Esophagus (tissue), 2 donors: ENCODE data around the gene EEF2. TPM values are rescaled to one million over a fixed set of nuclear protein-coding genes. Genes with fewer than 3 reads are reported as not detected.
"Not testable (repeated sequence)": the region's sequence is repeated elsewhere in the genome, so short reads cannot be mapped to it uniquely, and the experiment has no call there.

Source experiments
- H3K27ac ChIP-seq, 2 donors: one replicate each; pipeline ENCODE4 v1.5.1; 2013; ENCODE audit warnings: low read depth in 2 of 2, mild to moderate bottlenecking in 2 of 2, inconsistent platforms in 1 of 2, low read length in 1 of 2, moderate library complexity in 1 of 2
- H3K27me3 ChIP-seq, 2 donors: one replicate each; pipeline ENCODE4 v1.6.1; 2013; ENCODE audit warnings: low read length in 2 of 2, control low read depth in 1 of 2, mild to moderate bottlenecking in 1 of 2; ENCODE audit not compliant: insufficient read depth in 2 of 2, control insufficient read depth in 1 of 2
- H3K36me3 ChIP-seq, 2 donors: one replicate each; pipeline ENCODE4 v1.6.1; 2013; ENCODE audit warnings: low read length in 1 of 2; ENCODE audit not compliant: control insufficient read depth in 2 of 2, insufficient read depth in 2 of 2
- H3K4me1 ChIP-seq, 2 donors: one replicate each; pipeline ENCODE4 v1.6.1; 2013; ENCODE audit warnings: low read length in 1 of 2; ENCODE audit not compliant: control insufficient read depth in 2 of 2, insufficient read depth in 2 of 2
- H3K4me3 ChIP-seq, 2 donors: one replicate each; pipeline ENCODE4 v1.5.1; 2013; ENCODE audit warnings: low read length in 2 of 2, mild to moderate bottlenecking in 2 of 2, low read depth in 1 of 2, moderate library complexity in 1 of 2
- H3K9me3 ChIP-seq, 2 donors: one replicate each; pipeline ENCODE4 v1.6.1; 2013; ENCODE audit warnings: mild to moderate bottlenecking in 2 of 2, low read depth in 1 of 2, low read length in 1 of 2, moderate library complexity in 1 of 2; ENCODE audit not compliant: control insufficient read depth in 2 of 2, insufficient read depth in 1 of 2
- WGBS, 2 donors: extraction: QIAGEN DNeasy Blood & Tissue Kit; methylation state at CpG; one replicate each; pipeline ENCODE4 v1.1.7; 2013; 5-methylcytosine and 5-hydroxymethylcytosine counted together
- polyA plus RNA-seq, 2 donors: library from polyadenylated mRNA; stranded (reverse); fragments of 200-250 nt; gene quantifications; one replicate each; pipeline ENCODE4 v1.2.3, GENCODE V29; 2013
- donor health status: healthy with polysubstance abuse.
- donor health status: Bipolar disorder and iron deficiency.

Gene EEF2
- polyA plus RNA-seq, 2 donors, result 494 to 820 TPM

DNA sequence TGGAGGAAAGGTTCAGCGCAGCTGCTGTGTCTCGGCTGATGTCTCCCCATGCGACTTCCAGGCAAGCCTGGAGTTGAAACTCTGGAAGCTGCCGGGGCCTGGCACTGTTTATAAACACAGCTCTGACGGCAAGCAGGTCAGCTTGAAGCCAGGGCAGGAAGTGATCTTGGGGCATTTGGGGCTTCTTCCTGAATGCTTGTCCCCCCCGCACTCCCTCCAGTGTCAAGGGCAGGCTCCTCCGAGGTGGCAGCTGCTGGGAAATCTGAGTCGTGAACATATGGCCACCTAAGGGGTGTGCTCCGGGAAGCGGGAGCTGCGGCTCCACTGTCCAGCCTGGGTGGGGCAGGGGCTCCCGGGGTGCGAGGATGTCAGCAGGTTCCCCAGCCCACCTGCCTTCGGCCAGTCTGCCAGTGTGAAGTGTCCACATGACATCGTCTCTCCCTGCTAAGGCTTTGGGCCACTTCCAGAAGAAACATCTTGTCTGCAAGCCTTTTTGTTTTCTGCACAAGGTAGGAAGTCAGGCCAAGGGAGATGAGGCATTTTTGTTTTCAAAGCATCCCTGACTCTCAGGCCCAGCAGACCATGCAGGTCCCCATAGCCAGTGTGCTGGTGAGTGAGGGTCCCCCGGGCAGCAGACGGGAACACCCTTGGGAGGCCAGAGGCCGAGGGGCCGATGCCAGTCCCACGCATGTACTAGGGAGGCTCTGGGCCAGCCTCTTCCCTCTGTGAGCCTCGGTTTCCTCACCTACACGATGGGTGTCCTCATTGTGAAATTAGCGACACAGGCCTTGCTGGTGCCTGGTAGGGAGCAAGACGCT, 24.9 kb upstream of the EEF2 start:
- H3K27ac ChIP-seq, result peak overlapping the region in 1 of 2 donors; percentile 28
- H3K4me3 ChIP-seq, result no peak overlapping the region
- H3K4me1 ChIP-seq, result peaks cover 7 to 30% of the 10 kb centered on the region in 2 donors
- peaks cover 8 to 34% of the 10 kb centered on the region in 2 donors for H3K36me3 ChIP-seq
- H3K9me3 ChIP-seq, result peaks cover 0 to 5% of the 10 kb centered on the region in 2 donors
- H3K27me3 ChIP-seq, result no peaks in the 10 kb centered on the region
- 64% methylated on average over 24 of the region's 24 CpGs for WGBS, 2 donors

DNA sequence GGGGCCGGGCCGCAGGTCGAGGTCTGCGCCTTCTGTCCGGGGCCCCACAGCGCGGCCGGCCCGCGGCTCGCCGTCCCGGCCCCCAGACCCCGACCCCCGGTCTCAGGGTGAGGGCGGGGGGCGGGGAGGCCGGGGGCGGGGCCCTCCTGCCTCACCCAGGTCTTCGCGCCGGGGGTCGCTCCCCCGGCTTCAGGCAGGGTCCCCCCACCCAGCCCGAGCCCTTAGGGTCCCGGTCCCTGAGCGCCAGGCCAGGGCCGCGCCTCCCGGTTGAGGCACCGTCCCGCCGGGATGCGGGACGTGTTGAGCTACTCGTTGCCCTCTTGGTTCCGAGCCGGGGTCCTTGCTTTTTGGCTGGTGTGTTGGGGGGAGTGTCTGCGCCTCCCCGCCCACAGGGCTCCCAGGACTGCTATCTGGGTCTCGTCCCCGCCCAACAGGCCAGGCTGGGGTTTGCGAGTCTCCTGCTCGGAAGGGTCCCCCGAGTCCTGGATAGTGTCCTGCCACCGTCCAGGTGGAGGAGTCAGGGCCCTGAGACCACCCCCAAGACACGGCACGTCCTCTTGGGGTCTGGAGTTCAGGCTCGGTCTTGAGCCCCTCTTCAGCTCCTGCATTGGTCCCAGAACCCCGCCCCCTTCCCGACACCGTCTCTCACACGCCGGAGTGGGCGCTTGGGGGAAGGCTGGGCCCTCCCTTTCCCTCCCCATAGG, 22.7 kb upstream of the EEF2 start:
- H3K9me3 ChIP-seq, result peaks cover 0 to 3% of the 10 kb centered on the region in 2 donors
- H3K4me1 ChIP-seq, result peaks cover 7 to 24% of the 10 kb centered on the region in 2 donors
- H3K27ac ChIP-seq, result peak overlapping the region; percentile 70 to 79
- peaks cover 0 to 12% of the 10 kb centered on the region in 2 donors for H3K36me3 ChIP-seq
- WGBS, 2 donors, result 0 to 1% methylated on average over 47 to 55 of the region's 55 CpGs
- H3K27me3 ChIP-seq, result no peaks in the 10 kb centered on the region
- peak overlapping the region; percentile 74 to 96 for H3K4me3 ChIP-seq

DNA sequence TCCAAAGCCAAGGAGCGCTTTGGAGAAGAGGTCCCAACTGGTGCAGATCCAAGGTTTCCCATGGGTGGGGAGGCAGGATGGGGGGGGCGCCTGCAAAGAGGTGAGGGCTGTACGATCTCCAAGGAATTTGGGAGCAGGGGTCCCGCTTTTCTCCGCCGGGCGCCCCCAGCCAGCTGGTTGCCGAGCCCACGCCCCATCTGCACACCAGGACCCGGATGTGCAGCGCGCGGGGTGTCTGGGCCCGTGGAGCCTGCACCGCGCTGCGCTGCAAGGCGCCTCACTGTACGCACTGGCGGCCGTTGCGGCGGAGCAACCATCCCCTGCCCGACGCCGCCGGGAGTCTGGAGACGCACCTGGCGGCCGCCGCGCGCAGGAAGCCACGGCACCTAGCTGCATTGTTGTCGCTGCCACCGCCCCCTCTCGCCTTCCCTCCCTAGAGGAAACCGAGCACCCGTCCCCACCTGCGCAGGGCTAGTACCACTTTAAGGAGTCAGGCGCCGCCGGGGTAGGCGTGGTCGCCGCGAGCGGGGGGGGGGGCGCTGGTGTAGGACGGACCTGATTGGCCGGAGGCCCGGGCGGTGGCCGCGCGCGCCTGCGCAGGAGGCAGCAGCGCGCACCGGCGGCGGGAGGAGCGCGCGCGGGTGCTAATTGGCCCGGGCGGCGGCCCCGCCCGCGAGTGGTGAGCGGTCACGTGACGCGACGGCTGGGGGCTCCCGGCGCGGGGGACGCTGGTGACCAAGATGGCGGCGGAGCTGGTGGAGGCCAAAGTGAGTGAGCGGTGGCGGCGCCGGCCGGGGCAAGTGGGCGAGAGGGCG, 22.0 kb upstream of the EEF2 start, which contains the start of gene PIAS4:
Gene PIAS4 (plus strand): TSS at position 716 of the 815 bp plus-strand sequence. CDS start 25 bp downstream, at position 741.
- Histone ChIP-seq H3K4me1 (peaks cover 7 to 24% of the 10 kb centered on the region in 2 donors), H3K36me3 (peaks cover 0 to 10% of the 10 kb centered on the region in 2 donors), H3K27ac (peak within 1 kb of the TSS; percentile 80 to 88), H3K9me3 (peaks cover 0 to 3% of the 10 kb centered on the region in 2 donors), H3K4me3 (peak within 1 kb of the TSS; percentile 95 to 96), H3K27me3 (no peaks in the 10 kb centered on the region)
- WGBS, 2 donors, result 1% methylated on average over 64 to 91 of the region's 91 CpGs

DNA sequence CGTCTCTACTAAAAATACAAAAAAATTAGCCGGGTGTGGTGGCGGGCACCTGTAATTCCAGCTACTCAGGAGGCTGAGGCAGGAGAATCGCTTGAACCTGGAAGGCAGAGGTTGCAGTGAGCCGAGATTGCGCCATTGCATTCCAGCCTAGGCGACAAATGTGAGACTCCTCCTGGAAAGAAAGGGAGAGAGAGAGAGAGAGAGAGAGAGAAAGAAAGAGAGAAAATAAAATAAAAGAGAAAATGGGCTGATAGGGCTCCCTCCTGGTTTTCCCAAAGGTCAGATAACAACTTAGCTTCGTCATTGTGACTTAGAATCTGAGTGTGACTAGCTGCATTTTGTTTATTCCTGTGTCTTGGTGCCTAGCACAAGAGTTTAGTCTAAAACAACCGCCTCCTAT, 20.2 kb upstream of the EEF2 start:
- not testable (repeated sequence) for H3K9me3 ChIP-seq, H3K27me3 ChIP-seq, H3K36me3 ChIP-seq, H3K27ac ChIP-seq, H3K4me3 ChIP-seq
- peaks cover 4 to 14% of the 10 kb centered on the region in 2 donors for H3K4me1 ChIP-seq
- WGBS, 2 donors, result 98% methylated on average over 9 of the region's 9 CpGs

DNA sequence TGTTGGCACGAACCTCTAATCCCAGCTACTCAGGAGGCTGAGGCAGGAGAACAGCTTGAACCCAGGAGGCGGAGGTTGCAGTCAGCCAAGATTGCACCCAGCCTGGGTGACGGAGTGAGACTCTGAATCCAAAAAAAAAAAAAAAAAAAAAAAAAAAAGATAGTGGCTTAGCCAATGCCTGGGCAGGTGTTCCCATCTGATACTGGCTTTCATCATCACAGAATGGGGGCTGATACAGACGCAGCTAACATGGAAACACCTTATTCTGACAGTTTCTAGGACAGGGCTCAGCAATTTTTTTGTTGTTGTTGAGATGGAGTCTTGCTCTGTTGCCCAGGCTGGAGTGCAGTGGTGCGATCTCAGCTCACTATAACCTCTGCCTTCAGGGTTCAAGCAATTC, 15.5 kb upstream of the EEF2 start:
- H3K9me3 ChIP-seq, H3K36me3 ChIP-seq, H3K27ac ChIP-seq, H3K4me3 ChIP-seq, H3K4me1 ChIP-seq, H3K27me3 ChIP-seq: not testable (repeated sequence)
- 88 to 92% methylated on average over 5 of the region's 5 CpGs for WGBS, 2 donors

DNA sequence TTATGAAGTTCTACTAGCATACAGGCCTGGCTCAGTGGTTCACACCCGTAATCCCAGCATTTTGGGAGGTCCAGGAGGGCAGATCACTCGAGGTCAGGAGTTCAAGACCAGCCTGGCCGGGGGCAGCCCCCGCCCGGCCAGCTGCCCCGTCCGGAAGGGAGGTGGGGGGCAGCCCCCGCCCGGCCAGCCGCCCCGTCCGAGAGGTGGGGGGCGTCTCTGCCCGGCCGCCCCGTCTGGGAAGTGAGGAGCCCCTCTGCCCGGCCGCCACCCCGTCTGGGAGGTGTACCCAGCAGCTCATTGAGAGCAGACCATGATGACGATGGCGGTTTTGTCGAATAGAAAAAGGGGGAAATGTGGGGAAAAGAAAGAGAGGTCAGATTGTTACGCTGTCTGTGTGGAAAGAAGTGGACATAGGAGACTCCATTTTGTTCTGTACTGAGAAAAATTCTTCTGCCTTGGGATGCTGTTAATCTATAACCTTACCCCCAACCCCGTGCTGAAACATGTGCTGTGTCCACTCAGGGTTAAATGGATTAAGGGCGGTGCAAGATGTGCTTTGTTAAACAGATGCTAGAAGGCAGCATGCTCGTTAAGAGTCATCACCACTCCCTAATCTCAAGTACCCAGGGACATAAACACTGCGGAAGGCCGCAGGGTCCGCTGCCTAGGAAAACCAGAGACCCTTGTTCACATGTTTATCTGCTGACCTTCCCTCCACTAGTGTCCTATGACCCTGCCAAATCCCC, 13.6 kb upstream of the EEF2 start:
- WGBS, 2 donors, result 80 to 84% methylated on average over 29 of the region's 29 CpGs
- not testable (repeated sequence) for H3K27ac ChIP-seq, H3K27me3 ChIP-seq, H3K4me1 ChIP-seq, H3K4me3 ChIP-seq, H3K36me3 ChIP-seq, H3K9me3 ChIP-seq

DNA sequence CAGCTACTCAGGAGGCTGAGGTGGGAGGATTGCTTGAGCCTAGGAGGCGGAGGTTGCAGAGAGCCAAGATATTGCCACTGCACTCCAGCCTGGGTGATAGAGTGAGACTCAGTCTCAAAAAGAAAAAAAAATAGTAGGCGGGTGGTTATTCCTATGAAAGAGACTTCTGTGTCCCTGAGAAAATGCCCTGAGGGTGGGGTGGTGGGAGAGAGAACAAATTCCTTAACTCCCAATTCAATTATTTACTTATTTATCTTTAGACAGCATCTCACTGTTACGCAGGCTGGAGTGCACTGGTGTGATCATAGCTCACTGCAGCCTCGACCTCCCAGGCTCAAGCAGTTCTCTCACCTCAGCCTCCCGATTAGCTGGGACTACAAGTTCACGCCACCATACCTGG, 10.3 kb upstream of the EEF2 start:
- Histone ChIP-seq H3K27ac (no peak overlapping the region), H3K27me3 (no peaks in the 10 kb centered on the region), H3K4me3 (no peak overlapping the region), H3K4me1 (no peaks in the 10 kb centered on the region), H3K36me3 (no peaks in the 10 kb centered on the region), H3K9me3 (no peaks in the 10 kb centered on the region)
- 78 to 84% methylated on average over 6 of the region's 6 CpGs for WGBS, 2 donors

DNA sequence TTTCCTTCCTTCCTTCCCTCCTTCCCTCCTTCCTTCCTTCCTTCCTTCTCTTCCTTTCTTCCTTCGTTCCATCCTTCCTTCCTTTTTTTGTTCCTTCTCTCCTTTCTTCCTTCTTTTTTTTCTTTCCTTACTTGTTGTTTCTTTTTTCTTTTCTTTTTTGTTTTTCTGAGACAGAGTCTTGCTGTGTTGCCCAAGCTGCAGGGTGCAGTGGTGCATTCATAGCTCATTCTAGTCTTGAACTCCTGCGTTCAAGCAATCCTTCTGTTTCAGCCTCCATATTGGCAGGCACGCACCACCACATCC, 5.5 kb upstream of the EEF2 start:
- H3K27me3 ChIP-seq, result no peaks in the 10 kb centered on the region
- no peaks in the 10 kb centered on the region for H3K9me3 ChIP-seq
- no peak overlapping the region for H3K27ac ChIP-seq
- H3K36me3 ChIP-seq, result no peaks in the 10 kb centered on the region
- no peak overlapping the region for H3K4me3 ChIP-seq
- peaks cover 0 to 7% of the 10 kb centered on the region in 2 donors for H3K4me1 ChIP-seq
- 76 to 83% methylated on average over 3 of the region's 3 CpGs for WGBS, 2 donors
